Raji (cell line): ENCODE measurements around the gene DNAJA3.

Experiments used
- POLR2A ChIP-seq: IDR thresholded peaks from 2 replicates; pipeline ENCODE4 v1.6.1; 2011; ENCODE audit warnings: low read depth, low read length, control low read depth; ENCODE audit not compliant: insufficient read depth

The DNAJA3 gene

GRCh38 chr16:4411684-4412083 is 14.0 kb upstream of the DNAJA3 start:
- TF ChIP-seq POLR2A: no peak

GRCh38 chr16:4412159-4412558 is 13.5 kb upstream of the DNAJA3 start:
- no peak for TF ChIP-seq POLR2A

GRCh38 chr16:4412854-4413253 is 12.8 kb upstream of the DNAJA3 start:
- TF ChIP-seq POLR2A: no peak

- TF ChIP-seq POLR2A: peak; percentile 40; the same call in 1 of the 2 replicates
Observed at GRCh38 chr16:4414187-4414917, 11.3 kb upstream of the DNAJA3 start.

- no peak; the same call in 1 of the 2 replicates for TF ChIP-seq POLR2A
Observed at GRCh38 chr16:4415538-4416199, 10.0 kb upstream of the DNAJA3 start.

GRCh38 chr16:4416200-4417032 is 9.3 kb upstream of the DNAJA3 start, which contains the start of gene CORO7:
Gene CORO7 (minus strand): TSS chr16:4416596. CDS start chr16:4416518, 78 bp downstream.
- peak; percentile 89 for TF ChIP-seq POLR2A

GRCh38 chr16:4419402-4419959 is 6.2 kb upstream of the DNAJA3 start:
- TF ChIP-seq POLR2A: no peak

GRCh38 chr16:4420505-4421105 is 5.1 kb upstream of the DNAJA3 start:
- TF ChIP-seq POLR2A: no peak

GRCh38 chr16:4426021-4426684 is 485 bp downstream of the DNAJA3 start:
- TF ChIP-seq POLR2A: no peak

GRCh38 chr16:4426722-4427372 is 1.2 kb downstream of the DNAJA3 start:
- TF ChIP-seq POLR2A: no peak

- TF ChIP-seq POLR2A: no peak
Observed at GRCh38 chr16:4428500-4428899, 2.8 kb downstream of the DNAJA3 start.

- no peak for TF ChIP-seq POLR2A
Observed at GRCh38 chr16:4431023-4431422, 5.4 kb downstream of the DNAJA3 start.

- TF ChIP-seq POLR2A: no peak
Observed at GRCh38 chr16:4433228-4433627, 7.6 kb downstream of the DNAJA3 start.
